IMR-90 (cell line): ENCODE results near the gene ZNF467.

ENCODE experiments used
- CHD1 ChIP-seq: IDR thresholded peaks from 2 replicates; pipeline ENCODE4 v1.6.1; 2012; ENCODE audit warnings: low read depth, low read length, improper control_type of control experiment
- FOS ChIP-seq: fragments of 150-350 bp; IDR thresholded peaks from 2 replicates; pipeline ENCODE4 v1.6.1; 2016; ENCODE audit warnings: low read depth, low read length
- MAZ ChIP-seq: IDR thresholded peaks from 2 replicates; pipeline ENCODE4 v1.6.1; 2012; ENCODE audit warnings: low read depth, mild to moderate bottlenecking, low read length, improper control_type of control experiment, moderate library complexity, borderline replicate concordance
- MXI1 ChIP-seq: IDR thresholded peaks from 2 replicates; pipeline ENCODE4 v1.6.1; 2012; ENCODE audit warnings: low read depth, mild to moderate bottlenecking, low read length, moderate library complexity, borderline replicate concordance
- NFE2L2 ChIP-seq: fragments of 150-350 bp; IDR thresholded peaks from 2 replicates; pipeline ENCODE4 v1.6.1; 2016; ENCODE audit warnings: low read depth, mild to moderate bottlenecking, low read length
- RAD21 ChIP-seq: IDR thresholded peaks from 2 replicates; pipeline ENCODE4 v1.6.1; 2012; ENCODE audit warnings: low read length, improper control_type of control experiment
- RCOR1 ChIP-seq: IDR thresholded peaks from 2 replicates; pipeline ENCODE4 v1.6.1; 2012; ENCODE audit warnings: mild to moderate bottlenecking, low read length, improper control_type of control experiment; ENCODE audit not compliant: insufficient replicate concordance
- RFX5 ChIP-seq: IDR thresholded peaks from 2 replicates; pipeline ENCODE4 v1.8.0; 2012; ENCODE audit warnings: low read depth, mild to moderate bottlenecking, low read length, moderate library complexity
- SMC3 ChIP-seq: fragments of 150-350 bp; IDR thresholded peaks from 2 replicates; pipeline ENCODE4 v1.6.1; 2016; ENCODE audit warnings: low read depth, mild to moderate bottlenecking, antibody characterized with exemption, low read length, moderate library complexity
- TF ChIP-seq, protein P1 (sequence below): conservative IDR thresholded peaks from 2 replicates; pipeline ENCODE4 v1.5.1; 2012; ENCODE audit warnings: mild to moderate bottlenecking, low read depth, low read length, improper control_type of control experiment
- TF ChIP-seq, protein P2 (sequence below): fragments of 150-350 bp; IDR thresholded peaks from 2 replicates; pipeline ENCODE4 v1.6.1; 2016; ENCODE audit warnings: low read depth, mild to moderate bottlenecking, low read length, moderate library complexity, borderline replicate concordance

DNA sequence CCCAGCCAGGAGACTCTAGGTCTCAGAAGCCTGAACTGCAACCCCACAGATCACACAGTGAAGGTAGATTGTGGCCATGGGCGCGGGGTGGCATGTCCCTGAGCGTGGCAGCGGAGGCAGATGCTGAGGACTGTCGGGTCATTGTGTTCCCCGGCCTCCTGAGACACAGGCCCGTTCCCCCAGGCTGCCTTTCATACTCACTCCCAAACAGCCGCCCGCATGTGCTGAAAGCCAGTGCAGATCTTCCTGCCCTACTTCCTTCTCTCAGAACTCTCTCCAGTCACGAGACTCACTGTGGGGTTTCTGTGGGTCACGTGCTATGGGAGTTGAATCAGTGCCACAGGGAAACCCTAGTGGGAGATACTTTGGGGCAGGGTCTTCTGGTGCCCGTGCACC lies 48.0 kb downstream of the ZNF467 start:
- TF ChIP-seq, protein P1, sequence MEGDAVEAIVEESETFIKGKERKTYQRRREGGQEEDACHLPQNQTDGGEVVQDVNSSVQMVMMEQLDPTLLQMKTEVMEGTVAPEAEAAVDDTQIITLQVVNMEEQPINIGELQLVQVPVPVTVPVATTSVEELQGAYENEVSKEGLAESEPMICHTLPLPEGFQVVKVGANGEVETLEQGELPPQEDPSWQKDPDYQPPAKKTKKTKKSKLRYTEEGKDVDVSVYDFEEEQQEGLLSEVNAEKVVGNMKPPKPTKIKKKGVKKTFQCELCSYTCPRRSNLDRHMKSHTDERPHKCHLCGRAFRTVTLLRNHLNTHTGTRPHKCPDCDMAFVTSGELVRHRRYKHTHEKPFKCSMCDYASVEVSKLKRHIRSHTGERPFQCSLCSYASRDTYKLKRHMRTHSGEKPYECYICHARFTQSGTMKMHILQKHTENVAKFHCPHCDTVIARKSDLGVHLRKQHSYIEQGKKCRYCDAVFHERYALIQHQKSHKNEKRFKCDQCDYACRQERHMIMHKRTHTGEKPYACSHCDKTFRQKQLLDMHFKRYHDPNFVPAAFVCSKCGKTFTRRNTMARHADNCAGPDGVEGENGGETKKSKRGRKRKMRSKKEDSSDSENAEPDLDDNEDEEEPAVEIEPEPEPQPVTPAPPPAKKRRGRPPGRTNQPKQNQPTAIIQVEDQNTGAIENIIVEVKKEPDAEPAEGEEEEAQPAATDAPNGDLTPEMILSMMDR, result no peak
- TF ChIP-seq MXI1, result no peak
- TF ChIP-seq RFX5, result no peak
- TF ChIP-seq, protein P2, sequence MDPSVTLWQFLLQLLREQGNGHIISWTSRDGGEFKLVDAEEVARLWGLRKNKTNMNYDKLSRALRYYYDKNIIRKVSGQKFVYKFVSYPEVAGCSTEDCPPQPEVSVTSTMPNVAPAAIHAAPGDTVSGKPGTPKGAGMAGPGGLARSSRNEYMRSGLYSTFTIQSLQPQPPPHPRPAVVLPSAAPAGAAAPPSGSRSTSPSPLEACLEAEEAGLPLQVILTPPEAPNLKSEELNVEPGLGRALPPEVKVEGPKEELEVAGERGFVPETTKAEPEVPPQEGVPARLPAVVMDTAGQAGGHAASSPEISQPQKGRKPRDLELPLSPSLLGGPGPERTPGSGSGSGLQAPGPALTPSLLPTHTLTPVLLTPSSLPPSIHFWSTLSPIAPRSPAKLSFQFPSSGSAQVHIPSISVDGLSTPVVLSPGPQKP, result no peak
- TF ChIP-seq MAZ, result no peak
- no peak for TF ChIP-seq RCOR1
- TF ChIP-seq NFE2L2, result no peak
- no peak for TF ChIP-seq SMC3
- no peak for TF ChIP-seq FOS
- no peak for TF ChIP-seq RAD21
- no peak for TF ChIP-seq CHD1
